ENCODE results near the gene PDZD2. TPM values are rescaled to one million over a fixed set of nuclear protein-coding genes. Genes with fewer than 3 reads are reported as not detected.

The PDZD2 gene
- total RNA-seq, 2 experiments from 2014 or later: 1.3 to 1.8 TPM

- intact Hi-C loops (cut with DNase I, micrococcal nuclease): no loop called here
- Histone ChIP-seq H3K4me1 (ENCODE audit: insufficient read depth, low read length) (peaks cover 6% of the 10 kb centered on the region), H3K27me3 (ENCODE audit: control insufficient read depth in 1 of 2, insufficient read depth in 2 of 2, low read length in 2 of 2) (no peaks in the 10 kb centered on the region), H3K27ac (ENCODE audit: low read depth in 1 of 2, low read length in 2 of 2) (no peak overlapping the region), H3K9me3 (ENCODE audit: control insufficient read depth in 1 of 2, insufficient read depth in 1 of 2, low read length in 2 of 2) (no peaks in the 10 kb centered on the region), H3K4me3 (ENCODE audit: low read length) (no peak overlapping the region), H3K36me3 (ENCODE audit: insufficient read depth, low read length) (peaks cover 9% of the 10 kb centered on the region)
- no peaks in the 10 kb centered on the region for H3K9me3 Mint-ChIP-seq
- ChIA-PET CTCF (no interaction called here), POLR2A (interaction anchor here (0.6 kb wide), 1 partner anchor 1649 kb away, joined by 4 read pairs; no protein-coding TSS in a partner anchor)
- no peak overlapping the region for H3K27ac Mint-ChIP-seq
- TF ChIP-seq CTCF (IDR thresholded peaks at IDR 0.05): no peak
- no peak overlapping the region for H3K4me3 Mint-ChIP-seq
- no peak for DNase-seq
- peaks cover 7% of the 10 kb centered on the region for H3K4me1 Mint-ChIP-seq (ENCODE audit: low read depth)
- H3K27me3 Mint-ChIP-seq: no peaks in the 10 kb centered on the region
- H3K36me3 Mint-ChIP-seq (ENCODE audit: low read depth): peaks cover 21% of the 10 kb centered on the region
- ATAC-seq (ENCODE audit: poor library complexity): no peak
These were observed 456.3 kb downstream of the PDZD2 start for GRCh38 chr5:32095261-32095671.

- peaks cover 6% of the 10 kb centered on the region for H3K4me1 ChIP-seq (ENCODE audit: insufficient read depth, low read length)
- ChIA-PET POLR2A (no interaction called here), CTCF (no interaction called here)
- Mint-ChIP-seq H3K9me3 (no peaks in the 10 kb centered on the region), H3K4me3 (no peak overlapping the region), H3K4me1 (ENCODE audit: low read depth) (peaks cover 7% of the 10 kb centered on the region), H3K27ac (no peak overlapping the region), H3K27me3 (no peaks in the 10 kb centered on the region), H3K36me3 (ENCODE audit: low read depth) (peaks cover 34% of the 10 kb centered on the region)
- H3K27me3 ChIP-seq (ENCODE audit: control insufficient read depth in 1 of 2, insufficient read depth in 2 of 2, low read length in 2 of 2): no peaks in the 10 kb centered on the region
- DNase-seq (no peak), ATAC-seq (ENCODE audit: poor library complexity) (no peak)
- intact Hi-C loops (cut with DNase I, micrococcal nuclease): no loop called here
- no peak overlapping the region for H3K27ac ChIP-seq (ENCODE audit: low read depth in 1 of 2, low read length in 2 of 2)
- no peak for TF ChIP-seq CTCF (IDR thresholded peaks at IDR 0.05)
- no peaks in the 10 kb centered on the region for H3K9me3 ChIP-seq (ENCODE audit: control insufficient read depth in 1 of 2, insufficient read depth in 1 of 2, low read length in 2 of 2)
- peaks cover 17% of the 10 kb centered on the region for H3K36me3 ChIP-seq (ENCODE audit: insufficient read depth, low read length)
- H3K4me3 ChIP-seq (ENCODE audit: low read length): no peak overlapping the region
These were observed 458.1 kb downstream of the PDZD2 start for GRCh38 chr5:32096891-32097595.

GRCh38 chr5:32098291-32098690, 459.4 kb downstream of the PDZD2 start:
- POLR2A ChIA-PET: no interaction called here
- H3K4me3 Mint-ChIP-seq: no peak overlapping the region
- Histone ChIP-seq H3K36me3 (ENCODE audit: insufficient read depth, low read length) (peaks cover 22% of the 10 kb centered on the region), H3K4me3 (ENCODE audit: low read length) (no peak overlapping the region), H3K27me3 (ENCODE audit: control insufficient read depth in 1 of 2, insufficient read depth in 2 of 2, low read length in 2 of 2) (no peaks in the 10 kb centered on the region), H3K27ac (ENCODE audit: low read depth in 1 of 2, low read length in 2 of 2) (no peak overlapping the region), H3K9me3 (ENCODE audit: control insufficient read depth in 1 of 2, insufficient read depth in 1 of 2, low read length in 2 of 2) (no peaks in the 10 kb centered on the region), H3K4me1 (ENCODE audit: insufficient read depth, low read length) (peaks cover 2% of the 10 kb centered on the region)
- no peaks in the 10 kb centered on the region for H3K9me3 Mint-ChIP-seq
- peaks cover 2% of the 10 kb centered on the region for H3K4me1 Mint-ChIP-seq (ENCODE audit: low read depth)
- peaks cover 45% of the 10 kb centered on the region for H3K36me3 Mint-ChIP-seq (ENCODE audit: low read depth)
- H3K27me3 Mint-ChIP-seq: no peaks in the 10 kb centered on the region
- TF ChIP-seq CTCF (IDR thresholded peaks at IDR 0.05): no peak
- DNase-seq (no peak), ATAC-seq (ENCODE audit: poor library complexity) (no peak)
- no peak overlapping the region for H3K27ac Mint-ChIP-seq
- intact Hi-C loops (cut with DNase I, micrococcal nuclease): no loop called here
- CTCF ChIA-PET: no interaction called here
